Hematopoietic multipotent progenitor cell treated with erythropoietin and hydrocortisone succinate and interleukin-3 and kit ligand, for 15 days (in vitro differentiated cells): ENCODE results near the gene CLDN25.

Source experiments
- DNase-seq: peaks from one replicate; pipeline ENCODE4 v3.0.0-alpha.2; 2015; ENCODE audit warnings: low spot score

CLDN25 gene

DNA sequence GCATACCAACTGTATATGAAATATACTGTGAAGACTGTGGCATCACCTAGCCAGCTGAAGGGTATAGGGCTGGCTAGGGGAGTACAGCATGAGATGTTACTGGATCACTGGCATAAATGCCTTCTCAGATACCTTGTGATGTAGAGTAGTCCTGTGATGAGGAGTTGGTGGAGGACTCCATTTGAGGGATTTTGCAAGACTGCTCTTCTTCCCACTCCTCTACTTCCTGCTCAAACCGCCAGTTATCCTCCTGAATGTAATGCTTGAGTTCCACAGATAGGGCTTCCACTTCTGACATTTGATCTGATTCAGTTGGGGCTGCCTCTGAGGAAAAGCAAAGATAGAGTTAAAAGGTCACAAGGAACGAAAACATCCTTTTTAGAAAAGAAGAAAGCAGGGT lies 29.3 kb downstream of the CLDN25 start:
- DNase-seq = no peak

DNA sequence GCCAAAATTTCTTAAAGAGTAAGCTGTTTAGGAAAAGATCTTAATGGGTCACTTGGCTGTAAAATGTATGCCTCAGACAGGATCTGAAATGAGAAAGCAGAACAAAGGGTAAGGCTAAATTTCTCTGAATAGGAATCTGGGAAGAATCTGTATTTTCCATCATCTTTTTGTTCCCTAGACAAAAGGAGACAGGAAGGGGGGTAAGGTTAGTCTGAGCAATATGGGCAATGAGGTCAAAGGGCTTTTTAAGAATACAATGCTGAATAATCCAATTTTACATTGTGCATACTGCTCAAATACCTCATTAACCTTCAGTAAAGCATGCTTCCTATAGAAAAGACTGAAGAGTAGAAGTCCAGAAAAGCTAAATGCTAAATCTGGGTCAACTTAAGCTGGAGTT lies 34.6 kb downstream of the CLDN25 start:
- no peak for DNase-seq

DNA sequence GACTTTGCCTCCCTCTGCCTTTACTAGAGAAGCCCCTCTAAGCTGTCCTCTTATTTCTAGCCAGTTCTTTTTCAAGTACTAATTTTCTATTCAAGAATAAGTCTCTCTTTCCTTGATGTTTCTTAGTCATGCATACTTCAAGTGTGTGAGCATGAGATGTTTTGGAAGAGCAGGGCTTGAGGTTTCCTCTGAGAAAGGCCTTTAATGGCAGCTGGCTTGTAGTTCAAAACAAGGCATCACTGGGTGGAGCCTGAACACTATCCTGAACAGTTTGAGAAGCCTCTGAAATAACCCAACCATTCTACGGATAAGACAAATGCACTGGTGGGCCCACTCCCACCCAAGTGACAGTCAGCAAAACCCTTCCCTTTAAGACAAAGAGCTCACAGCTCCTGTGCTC lies 37.6 kb downstream of the CLDN25 start:
- no peak for DNase-seq

DNA sequence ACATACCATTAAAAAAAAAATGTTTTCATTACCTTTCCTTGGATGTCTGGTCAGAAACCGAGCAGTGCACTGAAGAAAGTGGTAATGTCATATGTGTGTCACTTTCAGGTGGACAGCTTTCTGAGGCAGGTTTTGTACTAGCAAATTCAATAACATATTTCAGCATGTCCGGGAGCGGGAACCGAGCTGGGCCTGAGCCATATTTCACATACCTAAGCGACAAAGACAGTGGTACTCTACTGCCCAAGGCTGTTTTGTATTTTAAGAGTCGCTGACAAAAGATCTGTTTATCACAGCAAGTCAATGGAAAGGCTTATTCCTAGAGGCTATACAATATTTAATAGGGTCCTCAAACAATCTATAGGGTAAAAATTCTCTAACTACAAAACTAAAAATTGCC lies 38.0 kb downstream of the CLDN25 start:
- DNase-seq = no peak

DNA sequence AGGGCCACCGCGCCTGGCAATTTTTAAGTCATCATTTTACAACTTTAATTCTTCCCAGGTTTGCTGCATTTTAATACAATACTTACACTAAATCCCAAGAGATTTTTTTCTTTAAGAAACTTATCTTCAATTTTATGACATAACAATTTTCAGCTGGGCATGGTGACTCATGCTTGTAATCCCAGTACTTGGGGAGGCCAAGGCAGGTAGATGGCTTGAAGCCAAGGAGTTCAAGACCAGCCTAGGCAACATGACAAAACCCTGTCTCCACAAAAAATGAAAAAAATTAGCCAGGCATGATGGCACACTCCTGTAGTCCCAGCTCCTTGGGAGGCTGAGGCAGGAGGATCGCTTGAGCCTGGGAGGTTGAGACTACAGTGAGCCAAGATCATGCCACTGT lies 38.8 kb downstream of the CLDN25 start:
- DNase-seq = no peak

DNA sequence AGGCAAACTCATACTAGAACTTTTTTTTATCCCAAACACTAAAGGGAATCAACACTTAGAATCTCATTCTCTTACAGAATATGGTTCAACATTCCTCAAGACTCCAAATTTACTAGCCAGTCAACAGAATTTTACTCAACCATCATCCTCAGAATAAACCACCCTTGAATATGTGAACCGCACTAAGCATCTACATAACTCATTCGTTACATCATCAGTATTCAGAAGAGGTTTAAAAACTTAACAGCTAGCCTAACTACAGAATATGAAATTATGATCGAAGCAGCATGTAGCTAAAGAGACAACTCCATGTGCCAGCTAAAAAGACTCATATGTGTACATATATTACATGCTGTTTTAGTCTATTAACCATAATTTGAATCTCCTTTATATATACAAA lies 47.9 kb downstream of the CLDN25 start:
- DNase-seq = no peak

DNA sequence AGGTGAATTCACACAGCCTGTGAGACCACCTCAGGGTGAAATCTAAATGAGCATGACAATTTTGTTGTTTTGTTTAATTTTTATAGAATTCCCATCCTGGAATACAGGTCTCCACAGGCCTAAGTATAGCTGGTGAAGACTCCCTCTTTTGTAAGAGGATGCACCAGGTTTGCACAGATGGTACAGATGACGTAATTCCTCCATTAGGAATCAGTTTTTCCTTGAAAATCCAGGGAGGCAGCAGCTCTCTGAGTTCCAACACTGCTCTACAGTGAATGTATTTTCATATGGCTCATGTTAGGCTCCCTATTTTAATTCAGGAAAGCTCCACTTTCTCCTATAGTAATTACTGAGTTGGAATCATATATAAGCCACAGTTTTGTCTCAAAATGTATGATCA lies 48.6 kb downstream of the CLDN25 start:
- DNase-seq = no peak

DNA sequence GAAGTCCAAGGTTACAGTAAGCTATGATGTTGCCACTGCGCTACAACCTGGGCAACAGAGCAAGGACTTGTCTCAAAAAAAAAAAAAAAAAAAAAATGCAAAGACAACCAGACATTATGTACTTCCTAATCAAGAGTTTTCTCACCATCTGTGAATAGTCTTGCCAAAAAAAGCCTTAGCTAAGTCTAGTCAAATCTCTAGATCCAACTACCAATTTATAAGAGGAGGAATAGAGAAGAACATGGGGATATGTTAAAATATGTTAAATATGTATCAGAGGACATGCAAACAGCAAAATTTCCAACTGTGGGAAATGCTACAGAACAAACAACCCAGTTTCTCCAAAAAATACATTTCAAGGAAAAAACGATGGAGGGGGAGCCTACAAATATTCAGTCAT lies 50.2 kb downstream of the CLDN25 start:
- no peak for DNase-seq
